Posterior cingulate gyrus (tissue), 11 donors: ENCODE data around the gene PLCB4.
"Not testable (repeated sequence)": the region's sequence is repeated elsewhere in the genome, so short reads cannot be mapped to it uniquely, and the experiment has no call there.

Experiments used
- DNase-seq, 10 donors: peaks; one replicate each; pipeline versions ENCODE4 v3.0.0 to v3.0.0-alpha.2; 2020 to 2021; ENCODE audit warnings: mixed read lengths in 3 of 10
- intact Hi-C: fragments of 100-400 bp; cut with DNase I; formaldehyde crosslinking; loops from one replicate; pipeline ENCODE4 v1.15.1; 2023

The PLCB4 gene

DNA sequence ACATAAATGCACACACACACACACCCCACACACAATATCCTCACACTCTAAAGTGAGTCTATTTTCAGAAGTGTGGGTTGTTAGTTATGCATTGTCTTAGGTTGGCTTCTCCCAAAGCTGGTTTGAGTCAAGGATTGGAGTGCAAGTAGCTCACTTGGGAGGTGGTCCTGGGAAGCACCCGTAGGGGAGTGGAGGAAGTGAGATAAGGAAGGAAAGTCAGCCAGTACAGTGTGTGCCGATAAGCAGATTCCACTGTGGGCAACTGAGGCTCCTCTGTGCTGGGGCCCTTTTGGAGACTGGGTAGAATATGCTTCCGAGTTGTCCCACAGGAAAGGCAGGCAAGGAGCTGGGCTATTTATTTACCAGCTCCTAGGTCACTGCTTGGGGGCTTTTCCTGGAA is 67.2 kb downstream of the PLCB4 start:
- intact Hi-C loops, result no loop called here
- DNase-seq, result no peak

DNA sequence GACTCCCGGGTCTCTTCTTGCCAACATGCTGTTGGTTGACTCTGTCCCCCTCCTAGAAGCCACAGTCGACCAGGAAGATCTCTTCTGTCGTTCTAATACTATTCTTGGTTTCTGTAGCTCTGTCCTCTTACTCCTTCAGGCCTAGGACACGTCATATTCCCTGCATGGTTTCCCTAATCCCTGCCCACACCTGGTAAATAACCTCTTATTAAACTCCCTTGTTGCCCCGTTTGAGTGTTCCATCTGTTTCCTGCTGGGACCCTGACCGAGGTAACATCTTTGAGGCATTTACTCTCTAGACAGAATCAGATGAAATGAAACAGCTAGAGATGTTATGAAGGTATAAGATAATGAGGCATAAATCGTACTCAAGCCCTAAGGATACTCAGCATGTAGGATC is 68.1 kb downstream of the PLCB4 start:
- no peak for DNase-seq
- intact Hi-C loops, result no loop called here

DNA sequence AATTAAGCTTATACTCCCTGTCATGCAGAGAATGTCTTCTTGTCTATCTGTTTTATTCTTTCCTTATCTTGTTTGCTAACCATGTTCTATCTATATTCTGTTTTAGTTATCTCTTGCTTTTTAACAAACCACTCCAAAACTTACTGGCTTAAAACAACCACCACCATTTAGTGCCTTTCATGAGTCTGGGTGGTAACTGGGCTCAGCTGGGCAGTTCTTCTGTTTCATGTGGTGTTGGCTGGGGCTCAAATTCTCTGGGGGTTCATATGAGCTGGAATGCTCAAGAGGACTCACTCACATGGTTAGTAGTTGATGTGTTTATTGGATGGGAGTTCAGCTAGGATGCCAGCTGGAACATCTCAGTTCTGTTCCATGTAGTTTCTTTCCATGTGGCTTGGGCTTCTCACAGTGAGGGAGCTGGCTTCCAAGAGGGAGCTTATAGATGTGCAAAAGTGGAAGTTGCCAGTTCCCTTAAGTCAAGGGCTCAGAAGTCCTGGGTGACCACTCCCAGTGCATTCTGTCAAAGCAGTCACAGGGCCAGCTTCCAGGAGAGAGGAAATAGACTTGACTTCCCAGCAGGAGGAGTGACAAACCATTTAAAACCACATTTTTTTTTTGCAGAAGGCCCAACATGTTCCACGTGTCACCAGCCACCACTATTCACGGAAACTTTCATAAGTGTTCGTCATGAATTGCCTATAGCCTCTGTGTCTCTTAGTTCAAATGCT is 70.4 kb downstream of the PLCB4 start:
- intact Hi-C loops, result no loop called here

DNA sequence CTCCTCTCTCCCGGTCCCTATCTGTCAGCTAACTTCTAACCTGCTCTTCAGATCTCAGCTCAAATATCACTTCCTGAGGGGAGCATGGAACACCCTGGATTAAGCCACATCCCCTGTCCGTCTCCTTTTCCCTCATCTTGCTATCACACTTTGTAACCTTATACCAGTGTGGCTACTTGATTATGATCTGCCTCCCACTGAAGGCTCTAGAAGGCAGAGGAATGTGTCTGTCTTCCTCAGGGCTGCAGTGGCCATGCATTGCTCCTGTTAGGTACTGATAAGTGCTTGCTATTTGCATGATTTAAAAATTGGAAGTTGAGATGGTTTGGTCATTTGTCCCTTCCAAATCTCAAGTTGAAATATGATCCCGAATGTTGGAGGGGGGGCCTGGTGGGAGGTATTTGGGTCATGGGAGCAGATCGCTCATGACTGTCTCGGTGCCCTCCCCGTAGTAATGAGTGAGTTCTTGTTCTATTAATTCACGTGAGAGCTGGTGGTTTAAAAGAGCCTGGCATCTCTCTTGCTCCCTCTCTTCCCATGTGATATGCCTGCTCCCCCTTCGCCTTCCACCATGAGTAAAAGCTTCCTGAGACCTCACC is 71.4 kb downstream of the PLCB4 start:
- DNase-seq, result no peak
- intact Hi-C loops, result no loop called here

More for the DNA sequence above, 70.4 kb downstream of the PLCB4 start:
- DNase-seq, result no peak

DNA sequence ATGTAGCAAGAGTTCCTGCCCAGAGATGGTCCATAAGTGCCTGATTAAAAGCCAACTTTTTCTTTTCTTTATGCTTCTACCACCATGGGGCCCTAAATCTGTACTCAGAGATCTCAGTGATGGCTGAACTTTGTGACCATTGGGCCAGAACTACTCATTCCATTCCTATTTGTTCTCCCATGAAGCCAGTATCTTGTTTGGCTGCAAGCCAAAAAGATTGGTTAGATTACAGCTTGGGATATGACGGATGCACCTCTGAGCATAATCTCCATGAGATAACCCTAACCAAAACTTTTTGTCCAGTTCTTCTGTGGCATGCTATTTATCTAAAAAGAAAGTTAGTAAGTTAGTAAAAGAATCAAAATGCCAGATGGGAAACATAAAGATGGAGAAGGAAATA is 72.2 kb downstream of the PLCB4 start:
- DNase-seq, result no peak
- intact Hi-C loops, result no loop called here

DNA sequence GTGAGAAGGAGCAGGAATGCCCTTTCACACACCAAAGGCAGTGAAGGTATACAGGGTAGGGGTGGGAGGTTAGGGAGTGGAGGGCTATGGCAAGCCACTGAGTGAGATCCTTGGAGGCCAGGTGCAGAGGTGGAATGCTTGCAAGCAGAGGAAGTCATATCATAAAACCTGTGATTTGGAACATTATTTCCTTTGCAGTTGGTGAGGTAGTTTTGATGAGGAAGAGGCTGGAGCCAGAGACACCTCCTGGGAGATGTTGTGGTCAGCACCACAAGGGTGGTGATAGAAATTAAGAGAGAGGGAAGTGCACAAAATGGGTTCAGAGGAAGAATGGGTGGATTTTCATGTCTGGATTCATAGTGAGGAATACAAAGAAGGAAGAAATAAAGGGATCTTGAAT is 73.0 kb downstream of the PLCB4 start:
- no peak for DNase-seq
- intact Hi-C loops, result no loop called here

DNA sequence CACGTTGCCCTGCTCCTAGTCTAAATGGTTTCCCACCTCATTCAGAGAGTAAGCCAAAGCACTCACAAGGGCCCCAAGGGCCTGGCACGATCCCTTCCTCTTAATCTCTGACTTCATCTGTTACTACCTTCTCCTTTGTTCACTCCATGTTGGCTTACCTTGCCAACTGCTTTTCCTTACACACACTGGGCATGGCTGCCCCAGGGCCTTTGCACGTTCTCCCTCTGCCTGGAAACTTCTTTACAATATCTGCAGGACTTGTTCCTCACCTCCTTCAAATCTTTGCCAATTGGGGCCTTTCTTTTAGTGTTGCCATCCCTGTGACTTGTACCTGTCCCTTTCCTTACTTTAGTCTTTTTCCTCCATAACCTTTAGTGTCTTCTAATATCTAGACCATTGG is 73.9 kb downstream of the PLCB4 start:
- no peak for DNase-seq
- intact Hi-C loops, result no loop called here

DNA sequence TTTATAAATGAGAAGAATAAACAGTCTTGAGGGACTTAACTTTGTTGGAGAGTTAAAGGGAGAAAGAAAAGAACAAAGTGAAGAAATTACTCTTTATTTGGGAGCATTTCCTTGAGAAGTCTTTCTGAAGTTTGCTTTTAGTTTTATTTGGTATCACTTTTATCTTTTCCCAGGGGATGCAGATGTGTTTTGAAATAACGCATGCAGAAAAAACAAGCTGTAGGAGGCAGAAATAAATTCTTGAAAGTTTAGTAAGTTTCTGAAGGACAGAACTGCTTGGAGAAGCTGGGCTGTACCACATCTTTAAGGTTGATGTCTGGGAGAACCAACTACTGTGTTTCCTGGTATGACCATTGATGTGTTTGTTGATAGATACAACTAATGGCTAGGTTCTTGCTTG is 75.0 kb downstream of the PLCB4 start:
- intact Hi-C loops, result no loop called here
- no peak for DNase-seq

DNA sequence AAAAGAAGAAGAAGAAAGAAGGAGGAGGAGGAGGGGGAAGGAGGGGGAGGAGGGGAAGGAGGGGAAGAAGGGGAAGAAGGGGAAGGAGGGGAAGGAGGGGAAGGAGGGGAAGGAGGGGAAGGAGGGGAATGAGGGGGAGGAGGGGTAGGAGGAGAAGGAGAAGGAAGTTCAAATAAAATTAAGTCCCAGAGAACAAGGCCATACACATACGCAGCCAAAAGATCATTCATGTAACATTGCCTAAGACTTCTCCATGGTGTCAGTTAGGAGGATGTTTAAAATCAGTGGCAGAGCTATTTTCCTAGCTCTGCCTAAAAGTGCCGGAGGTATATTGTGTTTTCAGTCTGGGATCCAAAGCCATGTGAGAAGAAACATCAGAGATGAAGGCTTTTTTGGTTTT is 75.8 kb downstream of the PLCB4 start:
- no peak for DNase-seq
- intact Hi-C loops, result no loop called here

DNA sequence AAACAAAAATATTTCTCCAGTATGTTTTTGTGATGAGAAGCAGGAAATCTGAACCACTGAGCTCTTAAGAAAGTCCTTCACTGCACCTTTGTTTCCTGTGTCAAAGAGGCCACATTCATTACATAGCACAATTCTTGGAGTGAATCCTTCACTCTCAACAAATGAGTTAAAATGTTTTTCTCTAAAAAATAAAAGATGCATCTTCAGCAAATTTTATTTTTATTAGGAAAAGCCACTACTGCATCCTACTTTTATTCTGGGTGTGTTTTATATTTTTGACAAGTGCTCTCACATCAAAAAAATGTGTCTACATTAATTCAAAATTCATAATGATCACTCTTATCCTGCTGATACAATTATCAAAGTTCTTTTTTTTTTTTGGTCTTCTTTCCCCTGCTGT is 76.3 kb downstream of the PLCB4 start:
- intact Hi-C loops, result no loop called here
- no peak for DNase-seq

DNA sequence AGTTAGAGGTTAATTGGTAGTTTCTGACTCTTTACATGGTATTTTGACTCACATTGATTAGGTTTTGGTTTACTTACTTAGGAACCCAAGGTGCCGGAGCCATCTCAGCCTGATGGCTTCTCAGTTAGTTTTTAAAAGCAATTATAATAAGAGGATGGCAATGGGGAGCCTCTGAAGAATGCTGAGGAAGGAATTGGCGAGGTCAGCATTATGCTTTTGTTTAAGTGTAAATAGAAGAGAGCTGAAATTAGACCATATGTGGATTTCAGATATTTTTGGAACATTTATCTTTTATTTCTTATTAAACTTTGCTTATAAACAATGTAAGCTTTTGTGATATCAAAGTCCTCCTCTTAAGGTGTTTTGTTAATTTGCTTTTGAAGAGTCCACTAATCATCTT is 77.8 kb downstream of the PLCB4 start:
- intact Hi-C loops, result no loop called here

DNA sequence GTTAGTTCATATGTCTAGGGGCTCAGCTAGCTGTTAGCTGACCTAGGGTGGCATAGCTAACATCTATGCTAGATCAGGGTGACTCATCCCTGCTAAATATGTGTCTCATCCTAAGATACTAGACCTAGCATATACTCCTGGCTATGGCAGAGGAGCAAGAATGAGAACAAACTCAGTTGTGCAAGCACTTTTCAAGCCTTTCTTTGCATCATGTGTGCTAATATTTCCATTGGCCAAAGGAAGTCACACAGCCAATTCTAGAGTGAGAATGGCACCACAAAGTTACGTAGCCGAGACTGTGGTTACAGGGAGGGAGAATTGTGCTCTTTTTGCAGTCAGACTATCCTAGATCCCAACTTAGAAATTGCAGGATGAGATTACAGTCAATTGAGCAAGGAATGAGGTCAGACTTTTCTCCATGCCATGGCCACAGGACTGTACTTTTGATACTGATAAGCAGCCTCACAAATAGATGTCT is 78.7 kb downstream of the PLCB4 start:
- intact Hi-C loops, result no loop called here
- DNase-seq, result no peak

More for the DNA sequence above, 77.8 kb downstream of the PLCB4 start:
- DNase-seq, result no peak

DNA sequence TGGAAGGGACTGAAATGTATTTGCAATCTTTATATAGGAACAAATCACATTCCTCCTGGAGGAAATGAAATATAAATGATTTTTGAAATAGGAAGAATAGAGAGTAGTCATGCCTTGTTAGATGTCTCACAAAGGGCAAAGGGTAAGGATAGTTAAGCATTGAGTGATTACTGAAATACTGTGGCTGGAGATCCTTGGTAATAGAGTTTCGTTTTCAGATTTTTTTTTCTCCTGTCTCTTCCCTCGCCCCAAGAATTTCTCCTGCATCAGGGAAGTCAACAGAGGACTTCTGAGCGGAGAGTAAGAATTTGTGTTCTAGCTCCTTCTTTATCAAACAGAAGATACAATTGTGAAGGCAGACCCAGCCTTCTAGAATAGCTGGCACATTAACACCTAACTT is 79.4 kb downstream of the PLCB4 start:
- intact Hi-C loops, result no loop called here

DNA sequence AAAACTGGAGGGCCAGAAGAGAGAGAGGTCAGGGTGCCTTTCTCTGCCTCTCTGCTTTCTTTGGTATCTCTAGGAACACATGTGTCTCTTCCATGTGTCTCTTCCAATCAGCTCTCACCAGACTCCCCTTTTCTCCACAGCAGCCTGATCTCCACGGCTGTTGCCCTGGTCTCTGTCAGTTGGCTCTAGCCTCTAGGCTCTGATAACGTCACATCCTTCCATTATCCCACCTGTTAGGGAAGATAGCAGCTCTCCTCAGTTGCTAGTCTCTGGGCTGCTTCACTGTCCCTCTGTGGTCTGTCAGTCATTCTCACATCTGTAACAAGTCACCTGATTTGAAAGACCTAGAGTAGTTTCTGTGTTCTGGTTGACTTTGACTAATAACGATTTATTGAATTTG is 80.2 kb downstream of the PLCB4 start:
- no peak for DNase-seq
- intact Hi-C loops, result no loop called here

More for the DNA sequence above, 79.4 kb downstream of the PLCB4 start:
- DNase-seq, result no peak

DNA sequence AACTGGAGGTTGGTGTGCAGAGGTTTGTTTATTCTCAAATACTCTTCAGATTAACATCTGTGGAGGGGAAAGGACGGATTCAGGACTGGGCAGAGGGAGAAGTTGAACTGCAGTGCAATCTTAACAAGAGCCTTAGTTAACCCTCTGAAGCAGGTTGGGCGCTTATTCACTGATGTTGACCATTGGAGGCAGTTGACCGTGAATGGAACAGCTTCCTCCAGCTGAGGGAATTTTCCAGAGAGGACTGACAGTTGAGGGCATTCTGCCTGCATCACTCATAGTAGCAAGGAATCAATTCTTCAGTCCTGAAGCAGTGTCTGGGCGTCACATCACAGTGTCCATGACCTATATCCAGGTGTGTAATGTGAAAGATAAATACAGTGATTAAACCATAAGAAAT is 80.9 kb downstream of the PLCB4 start:
- intact Hi-C loops, result no loop called here
- DNase-seq, result no peak

DNA sequence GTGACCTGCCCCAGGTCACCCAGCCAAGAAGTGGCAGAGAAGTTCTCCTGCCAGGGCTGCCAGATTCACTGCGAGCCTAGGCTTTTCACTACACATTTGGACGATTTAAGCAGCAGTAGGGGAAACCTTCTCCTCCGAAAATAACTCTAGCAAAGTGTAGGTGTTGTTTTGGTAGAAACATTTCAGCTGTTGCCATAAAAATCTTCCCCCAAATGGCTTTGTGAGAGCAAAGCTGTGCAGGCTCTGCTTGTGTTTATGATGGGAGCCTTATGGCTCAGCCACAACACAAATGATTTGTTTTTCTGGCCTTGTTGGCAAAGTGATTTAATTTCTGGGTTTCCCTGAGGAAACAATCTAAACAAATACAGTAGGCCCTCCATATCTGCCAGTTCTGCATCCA is 81.8 kb downstream of the PLCB4 start:
- intact Hi-C loops, result no loop called here
- DNase-seq, result no peak

DNA sequence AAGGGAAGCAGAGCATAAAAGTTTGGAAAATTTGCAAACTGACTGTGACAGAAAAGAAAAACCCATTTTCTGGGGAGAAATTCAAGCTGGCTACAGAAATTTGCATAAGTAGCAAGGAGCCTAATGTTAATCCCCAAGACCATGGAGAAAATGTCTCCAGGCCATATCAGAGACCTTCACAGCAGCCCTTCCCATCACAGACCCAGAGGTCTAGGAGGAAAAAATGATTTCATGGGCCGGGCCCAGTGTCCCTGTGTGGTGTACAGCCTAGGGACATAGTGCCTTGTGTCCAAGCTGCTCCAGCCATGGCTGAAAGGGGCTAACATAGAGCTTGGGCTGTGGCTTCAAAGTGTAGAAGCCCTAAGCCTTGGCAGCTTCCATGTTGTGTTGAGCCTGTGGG is 83.3 kb downstream of the PLCB4 start:
- DNase-seq, intact Hi-C loops: not testable (repeated sequence)

DNA sequence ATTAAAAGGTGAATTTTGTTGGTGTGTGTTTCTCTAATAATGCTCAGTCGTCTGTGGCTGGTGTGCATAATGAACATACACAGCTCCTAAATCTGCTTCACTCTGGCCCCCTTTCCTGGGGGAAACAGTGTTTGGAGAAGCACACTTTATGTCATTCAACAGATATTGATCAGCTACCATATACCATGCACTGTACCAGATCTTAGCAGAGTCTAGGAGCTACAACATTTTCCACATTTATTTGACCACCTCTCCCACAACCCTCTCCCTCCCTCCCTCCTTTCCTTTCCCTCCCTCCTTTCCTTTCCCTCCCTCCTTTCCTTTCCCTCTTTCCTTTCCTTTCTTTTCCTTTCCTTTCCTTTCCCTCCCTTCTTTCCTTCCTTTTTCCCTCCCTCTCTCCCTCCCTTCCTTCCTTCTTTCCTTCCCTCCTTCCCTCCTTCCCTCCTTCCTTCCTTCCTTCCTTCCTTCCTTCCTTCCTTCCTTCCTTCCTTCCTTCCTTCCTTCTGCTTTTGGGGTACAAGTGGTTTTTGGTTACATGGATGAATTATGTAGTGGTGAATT is 85.7 kb downstream of the PLCB4 start:
- intact Hi-C loops, result no loop called here
- DNase-seq, result no peak

DNA sequence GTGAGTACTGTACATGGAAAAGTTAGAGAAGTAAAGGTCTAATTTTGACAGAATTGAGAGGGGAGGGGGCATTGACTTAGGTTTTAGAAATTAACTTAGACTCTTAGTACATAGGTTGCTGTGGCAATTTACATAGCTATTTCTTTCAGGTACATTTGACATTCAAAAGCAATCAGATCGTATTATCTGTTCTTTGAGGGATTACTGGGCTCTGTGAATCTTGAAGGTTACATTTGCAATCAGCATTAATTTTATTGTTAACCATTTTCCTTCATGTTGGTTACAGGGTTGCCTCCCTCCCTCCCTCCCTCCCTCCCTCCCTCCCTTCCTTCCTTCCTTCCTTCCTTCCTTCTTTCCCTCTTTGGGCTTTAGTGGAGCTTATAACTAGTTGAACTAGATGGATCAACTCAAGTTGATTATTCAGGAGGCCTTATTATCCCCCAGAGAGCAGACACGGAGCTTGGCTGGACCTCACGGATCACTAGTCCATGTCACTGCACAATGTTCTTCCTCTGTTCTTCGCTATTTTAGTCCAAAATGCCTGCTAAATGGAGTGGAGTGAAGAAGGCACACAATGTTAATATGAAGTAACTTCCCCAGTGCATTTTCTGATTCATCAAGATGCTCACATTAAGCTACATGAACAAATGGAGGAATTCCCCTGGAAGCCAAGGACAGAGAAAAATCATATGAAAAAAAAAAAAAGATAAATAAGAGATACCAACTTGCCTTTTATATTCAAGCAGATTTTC is 87.8 kb downstream of the PLCB4 start:
- DNase-seq, result no peak
- intact Hi-C loops, result no loop called here

DNA sequence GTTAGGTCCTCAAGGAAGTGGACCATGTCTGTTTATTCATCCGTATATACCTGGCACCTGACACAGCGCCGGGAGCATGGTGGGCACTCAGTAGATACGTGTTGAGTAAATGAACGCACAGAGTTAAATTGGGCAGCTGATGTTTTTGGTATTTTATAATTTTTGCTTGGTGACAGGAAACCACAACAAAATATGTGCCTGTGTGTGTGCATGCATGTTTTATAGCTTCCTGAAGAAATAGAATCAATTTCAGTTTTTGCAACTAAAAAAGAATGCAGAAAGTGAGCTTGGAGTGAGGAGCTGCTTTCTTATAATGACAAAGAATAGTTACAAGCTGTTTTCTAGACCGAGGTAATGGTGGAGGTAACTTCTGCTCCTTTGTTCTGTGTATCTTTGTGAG is 91.4 kb downstream of the PLCB4 start:
- intact Hi-C loops, result no loop called here
- DNase-seq, result no peak

DNA sequence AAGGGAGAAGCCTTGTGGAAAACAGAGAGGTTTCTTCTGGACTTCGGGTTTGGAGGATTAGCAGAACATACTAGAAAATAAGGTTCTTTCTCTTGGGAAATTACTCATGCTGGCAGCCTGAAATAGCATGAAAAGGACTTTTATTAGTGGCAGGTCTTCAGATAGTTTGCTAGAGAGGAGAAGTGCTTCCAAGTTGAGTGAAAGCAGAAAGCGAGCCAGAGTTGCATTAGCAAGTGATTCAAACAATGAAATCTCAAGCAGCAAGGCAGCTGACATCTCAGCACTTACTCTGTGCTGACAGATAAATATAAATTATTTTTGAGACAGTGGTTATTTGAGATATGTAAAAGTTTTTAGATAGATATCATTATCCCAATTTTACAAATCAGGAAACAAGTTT is 91.9 kb downstream of the PLCB4 start:
- intact Hi-C loops, result no loop called here
- DNase-seq, result no peak
